Erythroblast (primary cell): ENCODE data around the gene POLDIP3.

ENCODE experiments used
- GATA1 ChIP-seq: IDR thresholded peaks from 2 replicates; pipeline ENCODE4 v1.6.1; 2011; ENCODE audit warnings: low read depth, mild to moderate bottlenecking, control low read depth, low read length, moderate library complexity
- POLR2A ChIP-seq: IDR thresholded peaks from 2 replicates; pipeline ENCODE4 v1.6.1; 2011; ENCODE audit warnings: mild to moderate bottlenecking, low read length

DNA sequence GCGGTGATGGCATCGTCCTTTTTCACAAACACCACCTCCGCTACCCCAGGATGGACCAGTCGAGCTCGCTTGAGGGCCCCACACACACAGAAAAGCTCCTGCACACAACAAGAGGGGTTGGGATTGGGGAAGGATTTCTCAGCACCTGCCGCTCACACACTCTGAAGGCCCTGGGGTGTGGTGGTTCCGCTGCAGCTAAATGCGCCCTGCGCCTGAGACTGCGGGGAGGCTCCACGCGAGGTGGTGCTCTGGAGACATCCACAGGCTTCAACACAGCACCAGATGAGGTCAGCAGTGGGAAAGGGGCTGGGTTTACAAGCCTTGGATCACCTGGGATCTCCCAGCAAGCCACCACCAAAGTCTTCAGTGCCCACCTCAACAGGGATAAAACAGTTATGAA lies 22.7 kb downstream of the POLDIP3 start:
- TF ChIP-seq POLR2A (no peak), GATA1 (no peak)
